Stimulated activated effector memory CD8-positive, alpha-beta T cell treated with anti-CD3 and anti-CD28 coated beads, Interleukin-12 subunit alpha, Interleukin-12 subunit beta, amount 100 ng/mL, for 72 hours (primary cell): ENCODE data around the gene PCDHA11.
"Not testable (repeated sequence)": the region's sequence is repeated elsewhere in the genome, so short reads cannot be mapped to it uniquely, and the experiment has no call there.

Experiments used
- ATAC-seq: fragments of 150-1000 bp; cut with Tn5 transposase; 2 replicates; pipeline ENCODE4 v1.10.0; 2021
- DNase-seq, 2 donors: peaks; one replicate each; pipeline ENCODE4 v3.0.0; 2021 to 2022; ENCODE audit warnings: low spot score in 2 of 2
- H3K27ac Mint-ChIP-seq: one replicate; pipeline ENCODE4 v1.8.0; 2022; ENCODE audit warnings: mild to moderate bottlenecking, mixed read lengths
- H3K36me3 Mint-ChIP-seq: one replicate; pipeline ENCODE4 v1.8.0; 2022; ENCODE audit warnings: mild to moderate bottlenecking, mixed read lengths
- H3K4me1 Mint-ChIP-seq: one replicate; pipeline ENCODE4 v1.8.0; 2022; ENCODE audit warnings: mixed read lengths
- H3K4me3 Mint-ChIP-seq: one replicate; pipeline ENCODE4 v1.8.0; 2022; ENCODE audit warnings: mild to moderate bottlenecking, mixed read lengths
- H3K9me3 Mint-ChIP-seq: one replicate; pipeline ENCODE4 v1.8.0; 2022; ENCODE audit warnings: mixed read lengths

The PCDHA11 gene

DNA sequence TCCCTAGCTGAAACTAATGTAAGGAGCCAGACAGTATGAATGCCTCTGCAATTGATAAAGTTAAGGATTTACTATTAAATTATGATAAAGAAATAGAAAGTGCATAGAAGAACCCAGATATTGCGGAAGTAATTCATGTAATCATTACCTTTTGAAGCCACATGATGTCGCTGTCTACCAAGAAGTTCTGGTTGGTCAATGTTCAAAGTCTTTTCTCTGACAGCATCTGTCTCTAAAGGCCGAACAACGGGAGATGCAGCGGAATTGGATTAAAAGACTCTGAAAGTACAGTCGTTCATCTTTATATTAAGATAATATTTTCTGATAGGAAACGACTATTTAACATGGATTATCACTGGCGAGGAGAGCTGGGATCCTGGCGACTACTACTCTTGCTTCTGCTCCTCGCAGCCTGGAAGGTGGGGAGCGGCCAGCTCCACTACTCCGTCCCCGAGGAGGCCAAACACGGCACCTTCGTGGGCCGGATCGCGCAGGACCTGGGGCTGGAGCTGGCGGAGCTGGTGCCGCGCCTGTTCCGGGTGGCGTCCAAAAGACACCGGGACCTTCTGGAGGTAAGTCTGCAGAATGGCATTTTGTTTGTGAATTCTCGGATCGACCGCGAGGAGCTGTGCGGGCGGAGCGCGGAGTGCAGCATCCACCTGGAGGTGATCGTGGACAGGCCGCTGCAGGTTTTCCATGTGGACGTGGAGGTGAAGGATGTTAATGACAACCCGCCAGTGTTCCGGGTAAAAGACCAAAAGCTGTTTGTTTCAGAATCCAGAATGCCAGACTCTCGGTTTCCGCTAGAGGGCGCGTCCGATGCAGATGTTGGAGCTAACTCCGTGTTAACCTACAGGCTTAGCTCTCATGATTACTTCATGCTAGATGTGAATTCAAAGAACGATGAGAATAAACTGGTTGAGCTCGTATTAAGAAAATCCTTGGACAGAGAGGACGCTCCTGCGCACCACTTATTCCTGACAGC, 27.5 kb upstream of the PCDHA11 start, which contains the start of gene PCDHA8:
PCDHA8 (plus strand) TSS at position 210 of the 985 bp plus-strand sequence; CDS start at position 345, 135 bp downstream.
- ATAC-seq (no peak), DNase-seq (no peak)
- Mint-ChIP-seq H3K27ac (no peak within 1 kb of the TSS), H3K9me3 (peaks cover 5% of the 10 kb centered on the region), H3K4me3 (no peak within 1 kb of the TSS), H3K36me3 (no peaks in the 10 kb centered on the region), H3K4me1 (no peaks in the 10 kb centered on the region)

- peaks cover 3% of the 10 kb centered on the region for H3K9me3 Mint-ChIP-seq
- DNase-seq (no peak), ATAC-seq (no peak)
Observed at GRCh38 chr5:140842798-140843733, 25.7 kb upstream of the PCDHA11 start.

GRCh38 chr5:140848139-140849102, 20.3 kb upstream of the PCDHA11 start, which contains the start of gene PCDHA9:
Gene PCDHA9, plus strand, starts transcription at chr5:140848382. Its CDS starts 114 bp downstream, at chr5:140848496.
- not testable (repeated sequence) for H3K27ac Mint-ChIP-seq, ATAC-seq, H3K4me1 Mint-ChIP-seq, H3K9me3 Mint-ChIP-seq, H3K36me3 Mint-ChIP-seq, DNase-seq, H3K4me3 Mint-ChIP-seq

More at GRCh38 chr5:140842798-140843733, 25.7 kb upstream of the PCDHA11 start:
- H3K27ac Mint-ChIP-seq, result no peak overlapping the region
- H3K36me3 Mint-ChIP-seq, result no peaks in the 10 kb centered on the region
- no peaks in the 10 kb centered on the region for H3K4me1 Mint-ChIP-seq
- no peak overlapping the region for H3K4me3 Mint-ChIP-seq

DNA sequence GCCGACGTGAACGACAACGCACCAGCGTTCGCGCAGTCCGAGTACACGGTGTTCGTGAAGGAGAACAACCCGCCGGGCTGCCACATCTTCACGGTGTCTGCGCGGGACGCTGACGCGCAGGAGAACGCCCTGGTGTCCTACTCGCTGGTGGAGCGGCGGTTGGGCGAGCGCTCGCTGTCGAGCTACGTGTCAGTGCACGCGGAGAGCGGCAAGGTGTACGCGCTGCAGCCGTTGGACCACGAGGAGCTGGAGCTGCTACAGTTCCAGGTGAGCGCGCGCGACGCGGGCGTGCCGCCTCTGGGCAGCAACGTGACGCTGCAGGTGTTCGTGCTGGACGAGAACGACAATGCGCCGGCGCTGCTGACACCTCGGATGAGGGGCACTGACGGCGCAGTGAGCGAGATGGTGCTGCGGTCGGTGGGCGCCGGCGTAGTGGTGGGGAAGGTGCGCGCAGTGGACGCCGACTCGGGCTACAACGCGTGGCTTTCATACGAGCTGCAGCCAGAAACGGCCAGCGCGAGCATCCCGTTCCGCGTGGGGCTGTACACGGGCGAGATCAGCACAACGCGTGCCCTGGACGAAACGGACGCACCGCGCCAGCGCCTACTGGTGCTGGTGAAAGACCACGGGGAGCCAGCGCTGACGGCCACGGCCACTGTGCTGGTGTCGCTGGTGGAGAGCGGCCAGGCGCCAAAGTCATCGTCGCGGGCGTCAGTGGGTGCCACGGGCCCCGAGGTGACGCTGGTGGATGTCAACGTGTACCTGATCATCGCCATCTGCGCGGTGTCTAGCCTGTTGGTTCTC, 18.7 kb upstream of the PCDHA11 start:
- ATAC-seq, H3K9me3 Mint-ChIP-seq, H3K4me3 Mint-ChIP-seq, DNase-seq, H3K4me1 Mint-ChIP-seq, H3K36me3 Mint-ChIP-seq, H3K27ac Mint-ChIP-seq: not testable (repeated sequence)

DNA sequence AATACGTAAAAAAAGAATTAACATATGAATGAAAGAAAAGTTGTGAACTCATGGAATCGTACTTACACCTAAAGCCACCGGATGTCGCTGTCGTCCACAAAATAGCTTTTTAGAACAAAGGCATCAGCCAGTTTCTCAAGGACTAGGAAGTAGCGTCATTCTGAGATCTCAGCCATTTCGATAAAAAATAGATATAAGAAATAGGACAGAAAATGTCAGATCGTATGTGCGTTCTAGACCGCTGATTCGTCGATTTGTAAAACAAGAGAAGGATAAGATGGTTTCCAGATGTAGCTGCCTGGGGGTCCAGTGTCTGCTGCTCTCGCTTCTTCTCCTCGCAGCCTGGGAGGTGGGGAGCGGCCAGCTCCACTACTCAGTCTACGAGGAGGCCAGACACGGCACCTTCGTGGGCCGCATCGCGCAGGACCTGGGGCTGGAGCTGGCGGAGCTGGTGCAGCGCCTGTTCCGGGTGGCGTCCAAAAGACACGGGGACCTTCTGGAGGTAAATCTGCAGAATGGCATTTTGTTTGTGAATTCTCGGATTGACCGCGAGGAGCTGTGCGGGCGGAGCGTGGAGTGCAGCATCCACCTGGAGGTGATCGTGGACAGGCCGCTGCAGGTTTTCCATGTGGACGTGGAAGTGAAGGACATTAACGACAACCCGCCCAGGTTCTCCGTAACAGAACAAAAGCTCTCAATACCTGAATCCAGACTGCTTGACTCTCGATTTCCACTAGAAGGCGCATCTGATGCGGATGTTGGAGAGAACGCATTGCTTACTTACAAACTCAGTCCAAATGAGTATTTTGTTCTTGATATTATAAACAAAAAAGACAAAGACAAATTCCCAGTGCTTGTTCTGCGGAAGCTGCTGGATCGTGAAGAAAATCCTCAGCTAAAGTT, 12.7 kb upstream of the PCDHA11 start, which contains the start of gene PCDHA10:
PCDHA10 (plus strand) TSS at position 126 of the 903 bp plus-strand sequence; CDS start at position 278, 152 bp downstream.
- Mint-ChIP-seq H3K9me3 (no peaks in the 10 kb centered on the region), H3K27ac (no peak within 1 kb of the TSS), H3K4me3 (no peak within 1 kb of the TSS), H3K36me3 (no peaks in the 10 kb centered on the region), H3K4me1 (no peaks in the 10 kb centered on the region)
- ATAC-seq (no peak), DNase-seq (no peak)

GRCh38 chr5:140857177-140857986, 11.4 kb upstream of the PCDHA11 start:
- Mint-ChIP-seq H3K27ac (no peak overlapping the region), H3K36me3 (no peaks in the 10 kb centered on the region), H3K4me3 (no peak overlapping the region), H3K9me3 (no peaks in the 10 kb centered on the region), H3K4me1 (no peaks in the 10 kb centered on the region)
- ATAC-seq (no peak), DNase-seq (no peak)

DNA sequence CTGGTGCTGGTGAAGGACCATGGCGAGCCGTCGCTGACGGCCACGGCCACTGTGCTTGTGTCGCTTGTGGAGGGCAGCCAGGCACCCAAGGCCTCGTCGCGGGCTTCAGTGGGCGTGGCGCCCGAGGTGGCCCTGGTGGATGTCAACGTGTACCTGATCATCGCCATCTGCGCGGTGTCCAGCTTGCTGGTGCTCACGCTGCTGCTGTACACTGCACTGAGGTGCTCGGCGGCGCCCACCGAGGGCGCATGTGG, 10.8 kb upstream of the PCDHA11 start:
- Mint-ChIP-seq H3K9me3 (no peaks in the 10 kb centered on the region), H3K4me1 (no peaks in the 10 kb centered on the region), H3K36me3 (no peaks in the 10 kb centered on the region), H3K4me3 (no peak overlapping the region), H3K27ac (no peak overlapping the region)
- DNase-seq (no peak), ATAC-seq (no peak)

GRCh38 chr5:140862441-140863295, 6.1 kb upstream of the PCDHA11 start:
- Mint-ChIP-seq H3K9me3 (peaks cover 3% of the 10 kb centered on the region), H3K36me3 (no peaks in the 10 kb centered on the region), H3K4me1 (no peaks in the 10 kb centered on the region), H3K4me3 (no peak overlapping the region), H3K27ac (no peak overlapping the region)
- DNase-seq (no peak), ATAC-seq (no peak)

- H3K4me3 Mint-ChIP-seq, result no peak overlapping the region
- ATAC-seq, result no peak
- no peaks in the 10 kb centered on the region for H3K36me3 Mint-ChIP-seq
- H3K4me1 Mint-ChIP-seq, result no peaks in the 10 kb centered on the region
- no peak overlapping the region for H3K27ac Mint-ChIP-seq
- H3K9me3 Mint-ChIP-seq, result peaks cover under 1% of the 10 kb centered on the region
- DNase-seq, result no peak
Observed at GRCh38 chr5:140869555-140869886, 764 bp downstream of the PCDHA11 start.

GRCh38 chr5:140870221-140871201, 1.8 kb downstream of the PCDHA11 start:
- Mint-ChIP-seq H3K9me3 (no peaks in the 10 kb centered on the region), H3K27ac (no peak overlapping the region), H3K4me1 (no peaks in the 10 kb centered on the region), H3K36me3 (no peaks in the 10 kb centered on the region), H3K4me3 (no peak overlapping the region)
- no peak for DNase-seq
- no peak for ATAC-seq
